ENCODE measurements around the gene CCDC24. TPM values are rescaled to one million over a fixed set of nuclear protein-coding genes. Genes with fewer than 3 reads are reported as not detected.

The CCDC24 gene
- total RNA-seq, 1 donor from 2014 or later: 1.4 TPM

DNA sequence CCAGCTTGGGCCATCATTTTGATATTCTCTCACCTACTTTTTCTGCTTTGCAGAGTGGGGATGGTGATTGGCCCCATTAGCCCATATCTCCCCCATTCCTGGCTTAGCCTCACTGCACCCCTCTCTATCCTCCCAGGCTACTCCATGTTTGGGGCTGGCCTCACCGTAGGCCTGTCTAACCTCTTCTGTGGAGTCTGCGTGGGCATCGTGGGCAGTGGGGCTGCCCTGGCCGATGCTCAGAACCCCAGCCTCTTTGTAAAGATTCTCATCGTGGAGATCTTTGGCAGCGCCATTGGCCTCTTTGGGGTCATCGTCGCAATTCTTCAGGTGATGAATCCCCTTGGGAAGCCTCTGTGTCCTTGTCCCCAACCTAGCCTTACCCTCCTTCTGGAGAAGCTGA, 14.5 kb upstream of the CCDC24 start:
- H3K36me3 ChIP-seq: peaks cover 40% of the 10 kb centered on the region
- DNase-seq: no peak
- no peak for TF ChIP-seq CTCF (IDR thresholded peaks at IDR 0.05; ENCODE audit: borderline replicate concordance)
- intact Hi-C loops (cut with micrococcal nuclease): no loop called here
- H3K27ac ChIP-seq (replicated peaks): no peak overlapping the region
- H3K9me3 ChIP-seq (replicated peaks): no peaks in the 10 kb centered on the region
- no peaks in the 10 kb centered on the region for H3K27me3 ChIP-seq (ENCODE audit: low read depth)
- peaks cover 63% of the 10 kb centered on the region for H3K4me1 ChIP-seq
- peak overlapping the region; percentile 93 for H3K4me3 ChIP-seq

GRCh38 chr1:43977376-43978263, 13.8 kb upstream of the CCDC24 start:
- Histone ChIP-seq H3K27ac (replicated peaks) (no peak overlapping the region), H3K27me3 (ENCODE audit: low read depth) (no peaks in the 10 kb centered on the region), H3K36me3 (peaks cover 35% of the 10 kb centered on the region), H3K9me3 (replicated peaks) (no peaks in the 10 kb centered on the region), H3K4me3 (peak overlapping the region; percentile 93), H3K4me1 (peaks cover 63% of the 10 kb centered on the region)
- TF ChIP-seq CTCF (IDR thresholded peaks at IDR 0.05; ENCODE audit: borderline replicate concordance): no peak
- intact Hi-C loops (cut with micrococcal nuclease): no loop called here
- DNase-seq: no peak

GRCh38 chr1:43978264-43978550, 13.2 kb upstream of the CCDC24 start:
- no peak for TF ChIP-seq CTCF (IDR thresholded peaks at IDR 0.05; ENCODE audit: borderline replicate concordance)
- Histone ChIP-seq H3K36me3 (peaks cover 29% of the 10 kb centered on the region), H3K27ac (replicated peaks) (peak overlapping the region; percentile 73), H3K4me1 (peaks cover 63% of the 10 kb centered on the region), H3K9me3 (replicated peaks) (no peaks in the 10 kb centered on the region), H3K4me3 (peak overlapping the region; percentile 87), H3K27me3 (ENCODE audit: low read depth) (no peaks in the 10 kb centered on the region)
- no peak for DNase-seq
- intact Hi-C loops (cut with micrococcal nuclease): no loop called here

DNA sequence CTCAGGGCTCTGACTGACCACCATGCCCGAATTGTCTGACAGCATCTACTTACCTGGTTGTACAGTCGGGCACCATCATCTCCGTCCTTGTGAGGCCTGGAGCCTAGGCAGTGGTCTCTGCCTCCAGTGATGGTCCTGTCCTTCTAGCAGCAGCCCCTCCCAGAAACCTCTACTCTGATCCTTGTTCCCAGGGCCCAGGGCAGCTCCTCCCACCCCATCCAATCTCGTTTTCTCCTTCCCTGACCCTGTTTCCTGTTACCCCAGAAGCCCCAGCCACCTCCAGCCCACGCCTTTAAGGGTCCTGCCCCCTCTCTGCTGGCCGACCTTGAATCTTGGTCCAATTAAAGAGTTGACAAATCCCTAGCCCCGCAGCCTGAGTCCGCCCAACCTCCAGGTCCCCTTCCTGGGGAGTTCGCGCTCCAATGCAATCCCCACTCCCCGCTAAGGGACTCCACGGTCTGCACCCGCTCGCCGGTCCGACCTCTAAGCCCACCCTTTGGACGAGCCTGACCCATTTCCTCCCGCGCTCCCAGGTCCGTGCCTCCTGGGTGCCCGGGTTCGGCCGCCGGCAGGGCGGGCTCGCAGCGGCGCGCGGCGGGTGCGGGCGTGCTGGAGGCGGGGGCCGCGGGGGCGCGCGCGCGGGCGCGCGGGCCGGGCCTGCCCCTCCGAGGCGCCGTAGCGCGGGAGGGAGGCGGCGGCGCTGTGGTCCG, 12.7 kb upstream of the CCDC24 start, which contains the start of gene B4GALT2:
TSS of gene B4GALT2 (plus strand) at position 660 of the 710 bp plus-strand sequence. CDS start 1,951 bp downstream, outside the sequence.
- Histone ChIP-seq H3K27ac (replicated peaks) (peak within 1 kb of the TSS; percentile 73), H3K36me3 (peaks cover 27% of the 10 kb centered on the region), H3K27me3 (ENCODE audit: low read depth) (no peaks in the 10 kb centered on the region), H3K9me3 (replicated peaks) (no peaks in the 10 kb centered on the region), H3K4me3 (peak within 1 kb of the TSS; percentile 87), H3K4me1 (peaks cover 61% of the 10 kb centered on the region)
- peak; percentile 55 for DNase-seq
- TF ChIP-seq CTCF (IDR thresholded peaks at IDR 0.05; ENCODE audit: borderline replicate concordance): no peak
- intact Hi-C loops (cut with micrococcal nuclease): no loop called here

DNA sequence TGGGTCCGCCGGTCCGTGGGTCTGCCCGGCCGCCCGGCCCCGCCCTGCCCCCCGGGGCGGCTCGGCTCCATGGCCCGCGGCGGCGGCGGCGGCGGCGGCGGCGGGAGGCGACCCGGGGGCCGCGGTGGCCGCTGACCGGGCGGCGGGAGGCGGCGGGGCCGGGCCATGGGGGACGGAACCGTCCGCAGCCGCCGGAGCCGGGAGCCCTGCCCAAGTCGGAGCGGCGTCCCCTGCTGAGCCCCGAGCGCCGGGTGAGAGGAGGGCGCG, 12.2 kb upstream of the CCDC24 start:
- Histone ChIP-seq H3K27me3 (ENCODE audit: low read depth) (no peaks in the 10 kb centered on the region), H3K9me3 (replicated peaks) (no peaks in the 10 kb centered on the region), H3K36me3 (peaks cover 27% of the 10 kb centered on the region), H3K27ac (replicated peaks) (peak overlapping the region; percentile 73), H3K4me1 (peaks cover 56% of the 10 kb centered on the region), H3K4me3 (peak overlapping the region; percentile 87)
- no peak for DNase-seq
- intact Hi-C loops (cut with micrococcal nuclease): no loop called here
- no peak for TF ChIP-seq CTCF (IDR thresholded peaks at IDR 0.05; ENCODE audit: borderline replicate concordance)

Measured in left ventricle myocardium inferior (tissue), 1 donor.